GM21576 (cell line): ENCODE data around the gene CHN1.

ENCODE experiments used
- ATAC-seq: cut with Tn5 transposase; IDR thresholded peaks from one replicate; pipeline ENCODE4 v1.9.1; 2021; ENCODE audit warnings: mild to moderate bottlenecking, moderate library complexity; ENCODE audit not compliant: unreplicated experiment

Gene CHN1

GRCh38 chr2:175004980-175005732, at the start of gene CHN1:
Gene CHN1 (minus strand): TSS chr2:175005381. CDS start chr2:175004912, 469 bp downstream.
- ATAC-seq, result peak; percentile 66

- no peak for ATAC-seq
Measured at GRCh38 chr2:175054340-175054739, 49.2 kb upstream of the CHN1 start.

GRCh38 chr2:175049661-175050060, 44.5 kb upstream of the CHN1 start:
- ATAC-seq, result no peak

GRCh38 chr2:175048275-175048674, 43.1 kb upstream of the CHN1 start:
- no peak for ATAC-seq

GRCh38 chr2:175039490-175039889, 34.3 kb upstream of the CHN1 start:
- no peak for ATAC-seq

- no peak for ATAC-seq
Measured at GRCh38 chr2:175039031-175039430, 33.9 kb upstream of the CHN1 start.

- ATAC-seq, result no peak
Measured at GRCh38 chr2:175037941-175038340, 32.8 kb upstream of the CHN1 start.

- ATAC-seq, result no peak
Measured at GRCh38 chr2:175036582-175037018, 31.4 kb upstream of the CHN1 start.

- ATAC-seq, result no peak
Measured at GRCh38 chr2:175035806-175036205, 30.6 kb upstream of the CHN1 start.

GRCh38 chr2:175034716-175035115, 29.5 kb upstream of the CHN1 start:
- no peak for ATAC-seq

- no peak for ATAC-seq
Measured at GRCh38 chr2:175030380-175031271, 25.4 kb upstream of the CHN1 start.

- ATAC-seq, result no peak
Measured at GRCh38 chr2:175027755-175028154, 22.6 kb upstream of the CHN1 start.

GRCh38 chr2:175026385-175026784, 21.2 kb upstream of the CHN1 start:
- ATAC-seq, result no peak

- no peak for ATAC-seq
Measured at GRCh38 chr2:175025946-175026345, 20.8 kb upstream of the CHN1 start.

- ATAC-seq, result no peak
Measured at GRCh38 chr2:175025233-175025632, 20.1 kb upstream of the CHN1 start.

- ATAC-seq, result no peak
Measured at GRCh38 chr2:175022923-175023322, 17.7 kb upstream of the CHN1 start.

- ATAC-seq, result no peak
Measured at GRCh38 chr2:175019566-175020327, 14.6 kb upstream of the CHN1 start.

- ATAC-seq, result no peak
Measured at GRCh38 chr2:175017618-175018414, 12.6 kb upstream of the CHN1 start.

GRCh38 chr2:175015340-175015739, 10.2 kb upstream of the CHN1 start:
- ATAC-seq, result no peak

GRCh38 chr2:175012516-175012915, 7.3 kb upstream of the CHN1 start:
- ATAC-seq, result no peak
